ENCODE measurements around the gene TRIM15.

DNA sequence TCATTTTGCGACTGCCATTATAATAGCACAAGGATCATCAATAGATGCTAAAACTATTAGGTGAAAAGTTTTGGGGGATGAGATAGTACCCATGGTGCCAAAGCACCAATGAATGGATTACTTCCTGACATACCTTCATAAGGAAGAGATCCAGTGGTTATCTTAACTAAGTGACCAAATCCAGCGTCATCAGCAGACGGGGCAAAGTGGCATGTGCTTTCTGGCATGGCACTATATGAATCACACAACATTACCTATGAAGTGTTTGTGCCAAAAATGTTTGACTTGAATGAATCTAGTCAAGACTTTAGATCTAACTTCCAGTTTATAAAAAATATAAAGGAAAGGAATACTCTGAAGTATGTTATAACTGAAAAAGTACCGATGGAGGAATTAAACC is 39.0 kb downstream of the TRIM15 start:
- TF ChIP-seq, protein P1, sequence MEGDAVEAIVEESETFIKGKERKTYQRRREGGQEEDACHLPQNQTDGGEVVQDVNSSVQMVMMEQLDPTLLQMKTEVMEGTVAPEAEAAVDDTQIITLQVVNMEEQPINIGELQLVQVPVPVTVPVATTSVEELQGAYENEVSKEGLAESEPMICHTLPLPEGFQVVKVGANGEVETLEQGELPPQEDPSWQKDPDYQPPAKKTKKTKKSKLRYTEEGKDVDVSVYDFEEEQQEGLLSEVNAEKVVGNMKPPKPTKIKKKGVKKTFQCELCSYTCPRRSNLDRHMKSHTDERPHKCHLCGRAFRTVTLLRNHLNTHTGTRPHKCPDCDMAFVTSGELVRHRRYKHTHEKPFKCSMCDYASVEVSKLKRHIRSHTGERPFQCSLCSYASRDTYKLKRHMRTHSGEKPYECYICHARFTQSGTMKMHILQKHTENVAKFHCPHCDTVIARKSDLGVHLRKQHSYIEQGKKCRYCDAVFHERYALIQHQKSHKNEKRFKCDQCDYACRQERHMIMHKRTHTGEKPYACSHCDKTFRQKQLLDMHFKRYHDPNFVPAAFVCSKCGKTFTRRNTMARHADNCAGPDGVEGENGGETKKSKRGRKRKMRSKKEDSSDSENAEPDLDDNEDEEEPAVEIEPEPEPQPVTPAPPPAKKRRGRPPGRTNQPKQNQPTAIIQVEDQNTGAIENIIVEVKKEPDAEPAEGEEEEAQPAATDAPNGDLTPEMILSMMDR (IDR thresholded peaks at IDR 0.05), result no peak
- TF ChIP-seq POLR2A (IDR thresholded peaks at IDR 0.05), result no peak

Data from adrenal gland (tissue), 5 donors.